ENCODE measurements around the gene AEBP1. TPM values are rescaled to one million over a fixed set of nuclear protein-coding genes. Genes with fewer than 3 reads are reported as not detected.

Gene AEBP1
- total and polyA plus RNA-seq, 9 of the 15 experiments (the other 6 are each of a cell fraction or from before 2014, with no cell fraction given): 0.03 to 0.78 (median 0.30) TPM; not detected in 2

DNA sequence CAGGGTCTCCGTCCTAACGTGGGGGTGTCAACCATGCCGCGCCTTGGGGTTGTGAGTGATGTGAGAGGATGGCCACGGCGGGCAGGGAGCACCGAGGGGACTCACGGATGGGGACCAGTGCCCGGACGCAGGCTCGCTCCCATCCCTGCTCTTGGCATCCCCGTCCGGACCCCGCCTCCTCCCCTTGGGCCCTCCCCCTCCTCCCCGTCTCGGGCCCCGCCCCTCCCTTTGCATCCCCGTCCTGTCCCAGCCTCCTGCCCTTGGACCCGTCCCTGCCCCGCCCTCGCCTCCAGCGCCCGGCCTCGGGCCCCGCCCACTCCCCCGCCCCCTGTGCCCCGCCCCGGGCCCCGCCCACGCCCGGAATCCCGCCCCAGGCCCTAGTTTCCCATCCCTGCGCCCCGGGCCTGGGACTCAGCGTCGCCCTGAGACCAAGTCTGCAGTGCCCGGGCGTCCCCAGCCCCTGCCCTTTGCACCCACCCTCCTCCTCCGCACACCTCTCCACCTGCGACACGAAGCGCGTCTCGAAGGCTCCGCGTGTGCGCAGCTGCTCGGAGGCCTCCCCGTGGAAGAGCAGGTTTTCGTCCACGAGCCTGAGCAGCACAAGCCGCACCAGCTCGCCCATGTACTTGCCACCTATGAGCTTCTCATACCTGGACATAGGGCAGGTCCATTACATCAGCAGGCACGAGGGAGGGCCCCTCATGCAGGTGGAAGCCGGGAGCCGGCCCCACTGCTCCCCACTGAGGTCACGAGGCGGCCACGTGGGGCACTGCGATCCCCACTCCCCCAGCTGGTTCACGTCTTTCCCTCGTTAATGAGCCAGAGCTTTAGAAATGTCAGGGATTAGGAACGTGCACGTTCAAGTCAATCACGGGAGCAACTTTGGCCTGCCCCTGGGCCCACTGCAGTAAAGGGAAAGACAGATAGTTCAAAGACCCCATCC lies 42.1 kb downstream of the AEBP1 start (continued):
- TF ChIP-seq, protein P1, sequence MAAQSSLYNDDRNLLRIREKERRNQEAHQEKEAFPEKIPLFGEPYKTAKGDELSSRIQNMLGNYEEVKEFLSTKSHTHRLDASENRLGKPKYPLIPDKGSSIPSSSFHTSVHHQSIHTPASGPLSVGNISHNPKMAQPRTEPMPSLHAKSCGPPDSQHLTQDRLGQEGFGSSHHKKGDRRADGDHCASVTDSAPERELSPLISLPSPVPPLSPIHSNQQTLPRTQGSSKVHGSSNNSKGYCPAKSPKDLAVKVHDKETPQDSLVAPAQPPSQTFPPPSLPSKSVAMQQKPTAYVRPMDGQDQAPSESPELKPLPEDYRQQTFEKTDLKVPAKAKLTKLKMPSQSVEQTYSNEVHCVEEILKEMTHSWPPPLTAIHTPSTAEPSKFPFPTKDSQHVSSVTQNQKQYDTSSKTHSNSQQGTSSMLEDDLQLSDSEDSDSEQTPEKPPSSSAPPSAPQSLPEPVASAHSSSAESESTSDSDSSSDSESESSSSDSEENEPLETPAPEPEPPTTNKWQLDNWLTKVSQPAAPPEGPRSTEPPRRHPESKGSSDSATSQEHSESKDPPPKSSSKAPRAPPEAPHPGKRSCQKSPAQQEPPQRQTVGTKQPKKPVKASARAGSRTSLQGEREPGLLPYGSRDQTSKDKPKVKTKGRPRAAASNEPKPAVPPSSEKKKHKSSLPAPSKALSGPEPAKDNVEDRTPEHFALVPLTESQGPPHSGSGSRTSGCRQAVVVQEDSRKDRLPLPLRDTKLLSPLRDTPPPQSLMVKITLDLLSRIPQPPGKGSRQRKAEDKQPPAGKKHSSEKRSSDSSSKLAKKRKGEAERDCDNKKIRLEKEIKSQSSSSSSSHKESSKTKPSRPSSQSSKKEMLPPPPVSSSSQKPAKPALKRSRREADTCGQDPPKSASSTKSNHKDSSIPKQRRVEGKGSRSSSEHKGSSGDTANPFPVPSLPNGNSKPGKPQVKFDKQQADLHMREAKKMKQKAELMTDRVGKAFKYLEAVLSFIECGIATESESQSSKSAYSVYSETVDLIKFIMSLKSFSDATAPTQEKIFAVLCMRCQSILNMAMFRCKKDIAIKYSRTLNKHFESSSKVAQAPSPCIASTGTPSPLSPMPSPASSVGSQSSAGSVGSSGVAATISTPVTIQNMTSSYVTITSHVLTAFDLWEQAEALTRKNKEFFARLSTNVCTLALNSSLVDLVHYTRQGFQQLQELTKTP (IDR thresholded peaks at IDR 0.05; ENCODE audit: low read depth in 1 of 2, partially characterized antibody in 2 of 2): no peak
- TF ChIP-seq, protein P2, sequence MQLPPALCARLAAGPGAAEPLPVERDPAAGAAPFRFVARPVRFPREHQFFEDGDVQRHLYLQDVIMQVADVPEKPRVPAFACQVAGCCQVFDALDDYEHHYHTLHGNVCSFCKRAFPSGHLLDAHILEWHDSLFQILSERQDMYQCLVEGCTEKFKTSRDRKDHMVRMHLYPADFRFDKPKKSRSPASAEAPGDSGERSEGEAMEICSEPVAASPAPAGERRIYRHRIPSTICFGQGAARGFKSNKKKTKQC (CRISPR knock-in tag; IDR thresholded peaks at IDR 0.05): peak; percentile 31; the same call in 1 of the 2 replicates
- TF ChIP-seq, protein P3, sequence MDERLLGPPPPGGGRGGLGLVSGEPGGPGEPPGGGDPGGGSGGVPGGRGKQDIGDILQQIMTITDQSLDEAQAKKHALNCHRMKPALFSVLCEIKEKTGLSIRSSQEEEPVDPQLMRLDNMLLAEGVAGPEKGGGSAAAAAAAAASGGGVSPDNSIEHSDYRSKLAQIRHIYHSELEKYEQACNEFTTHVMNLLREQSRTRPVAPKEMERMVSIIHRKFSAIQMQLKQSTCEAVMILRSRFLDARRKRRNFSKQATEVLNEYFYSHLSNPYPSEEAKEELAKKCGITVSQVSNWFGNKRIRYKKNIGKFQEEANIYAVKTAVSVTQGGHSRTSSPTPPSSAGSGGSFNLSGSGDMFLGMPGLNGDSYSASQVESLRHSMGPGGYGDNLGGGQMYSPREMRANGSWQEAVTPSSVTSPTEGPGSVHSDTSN (CRISPR knock-in tag; IDR thresholded peaks at IDR 0.05; ENCODE audit: low read depth): no peak
- TF ChIP-seq, protein P3 (tag; conservative IDR thresholded peaks at IDR 0.05; ENCODE audit: low read depth): no peak
- TF ChIP-seq, protein P4, sequence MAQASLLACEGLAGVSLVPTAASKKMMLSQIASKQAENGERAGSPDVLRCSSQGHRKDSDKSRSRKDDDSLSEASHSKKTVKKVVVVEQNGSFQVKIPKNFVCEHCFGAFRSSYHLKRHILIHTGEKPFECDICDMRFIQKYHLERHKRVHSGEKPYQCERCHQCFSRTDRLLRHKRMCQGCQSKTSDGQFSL (CRISPR knock-in tag; IDR thresholded peaks at IDR 0.05): no peak
- TF ChIP-seq, protein P4 (tag; IDR thresholded peaks at IDR 0.05): 0 out of 4 replicates have a peak, but pooled peaks of 1 of the 2 experiments have one; percentile 33
- TF ChIP-seq NR3C1 (CRISPR knock-in tag; IDR thresholded peaks at IDR 0.05) (peak; percentile 48; the same call in 1 of the 2 replicates), TEAD4 (IDR thresholded peaks at IDR 0.05; ENCODE audit: low read length) (0 out of 2 replicates have a peak, but pooled peaks have one; percentile 5), TEAD4 (CRISPR knock-in tag; IDR thresholded peaks at IDR 0.05; ENCODE audit: borderline replicate concordance) (no peak), PHB2 (IDR thresholded peaks at IDR 0.05; ENCODE audit: low read depth) (no peak)
- TF ChIP-seq, protein P5, sequence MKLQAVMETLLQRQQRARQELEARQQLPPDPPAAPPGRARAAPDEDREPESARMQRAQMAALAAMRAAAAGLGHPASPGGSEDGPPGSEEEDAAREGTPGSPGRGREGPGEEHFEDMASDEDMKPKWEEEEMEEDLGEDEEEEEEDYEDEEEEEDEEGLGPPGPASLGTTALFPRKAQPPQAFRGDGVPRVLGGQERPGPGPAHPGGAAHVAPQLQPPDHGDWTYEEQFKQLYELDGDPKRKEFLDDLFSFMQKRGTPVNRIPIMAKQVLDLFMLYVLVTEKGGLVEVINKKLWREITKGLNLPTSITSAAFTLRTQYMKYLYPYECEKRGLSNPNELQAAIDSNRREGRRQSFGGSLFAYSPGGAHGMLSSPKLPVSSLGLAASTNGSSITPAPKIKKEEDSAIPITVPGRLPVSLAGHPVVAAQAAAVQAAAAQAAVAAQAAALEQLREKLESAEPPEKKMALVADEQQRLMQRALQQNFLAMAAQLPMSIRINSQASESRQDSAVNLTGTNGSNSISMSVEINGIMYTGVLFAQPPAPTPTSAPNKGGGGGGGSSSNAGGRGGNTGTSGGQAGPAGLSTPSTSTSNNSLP (IDR thresholded peaks at IDR 0.05; ENCODE audit: borderline replicate concordance, low read depth, low read length): no peak
- TF ChIP-seq, protein P6, sequence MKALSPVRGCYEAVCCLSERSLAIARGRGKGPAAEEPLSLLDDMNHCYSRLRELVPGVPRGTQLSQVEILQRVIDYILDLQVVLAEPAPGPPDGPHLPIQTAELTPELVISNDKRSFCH (CRISPR knock-in tag; IDR thresholded peaks at IDR 0.05): no peak
- TF ChIP-seq, protein P6 (tag; IDR thresholded peaks at IDR 0.05): peak; percentile 79
